WTC11 (cell line): Measurements from ENCODE around the gene ABHD6.

Experiments used
- CBFB ChIP-seq: sonication (generic); formaldehyde crosslinking; IDR thresholded peaks from 2 replicates; pipeline ENCODE4 v1.8.1; 2022; ENCODE audit warnings: mild to moderate bottlenecking, low read depth, missing genetic modification reagents
- CREB1 ChIP-seq: sonication (generic); formaldehyde crosslinking; IDR thresholded peaks from 2 replicates; pipeline ENCODE4 v1.8.0; 2023; ENCODE audit warnings: mild to moderate bottlenecking, missing genetic modification reagents
- CTCF ChIP-seq: fragments of 200-600 bp; IDR thresholded peaks from 2 replicates; pipeline ENCODE4 v1.8.0; 2022; ENCODE audit warnings: antibody characterized with exemption
- E2F5 ChIP-seq: sonication (generic); formaldehyde crosslinking; IDR thresholded peaks from 2 replicates; pipeline ENCODE4 v1.8.1; 2022; ENCODE audit warnings: mild to moderate bottlenecking, moderate library complexity, missing genetic modification reagents
- ELF4 ChIP-seq: sonication (generic); formaldehyde crosslinking; IDR thresholded peaks from 2 replicates; pipeline ENCODE4 v1.8.1; 2022; ENCODE audit warnings: low read depth, mild to moderate bottlenecking, moderate library complexity, missing genetic modification reagents

GRCh38 chr3:58266577-58266976, 29.0 kb downstream of the ABHD6 start:
- TF ChIP-seq CTCF: no peak
- no peak for TF ChIP-seq CBFB (CRISPR knock-in tag)
- no peak for TF ChIP-seq CREB1 (CRISPR knock-in tag)
- no peak for TF ChIP-seq ELF4 (CRISPR knock-in tag)
- TF ChIP-seq E2F5 (CRISPR knock-in tag): no peak
